Ramos (cell line): ENCODE measurements around the gene OPCML.

ENCODE experiments used
- in situ Hi-C: fragments of 300-500 bp; cut with MboI; formaldehyde crosslinking; loops from one replicate; pipeline ENCODE4 v1.14.3; 2022; ENCODE audit warnings: low sequenced_read_pairs; ENCODE audit not compliant: unreplicated experiment

Gene OPCML

DNA sequence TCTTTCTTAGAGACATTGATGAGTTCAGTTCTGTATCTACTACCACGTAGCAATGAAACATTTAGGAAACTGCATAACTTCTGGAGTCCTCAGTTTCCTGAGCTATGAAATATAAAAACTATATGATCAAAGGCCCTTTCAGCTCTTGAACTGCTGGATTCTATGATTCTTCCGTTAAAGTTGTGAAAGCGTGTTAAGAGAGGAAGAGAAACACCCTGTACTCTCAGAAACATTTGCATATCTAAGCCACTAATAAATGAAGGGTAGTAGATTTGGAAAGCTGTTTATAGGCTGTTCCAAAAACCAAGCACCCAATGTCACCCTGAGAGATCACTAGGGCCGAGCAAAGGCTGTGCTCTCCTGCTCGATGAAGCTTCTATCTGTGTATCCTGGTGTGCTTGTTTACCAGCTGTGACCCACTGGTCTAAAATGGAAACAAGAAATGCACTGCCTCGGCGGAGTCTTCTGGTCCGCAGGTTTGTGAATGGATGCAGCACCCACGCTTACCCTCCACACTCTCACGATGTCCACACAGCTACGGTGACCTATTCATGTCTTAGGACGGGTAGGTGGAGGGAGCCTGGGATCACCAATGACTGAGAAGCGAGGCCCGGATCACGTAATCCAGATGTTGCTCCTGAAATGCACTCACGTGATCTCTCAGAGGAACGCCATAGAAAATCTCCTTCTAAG lies 325.8 kb downstream of the OPCML start:
- in situ Hi-C loops = no loop called here

DNA sequence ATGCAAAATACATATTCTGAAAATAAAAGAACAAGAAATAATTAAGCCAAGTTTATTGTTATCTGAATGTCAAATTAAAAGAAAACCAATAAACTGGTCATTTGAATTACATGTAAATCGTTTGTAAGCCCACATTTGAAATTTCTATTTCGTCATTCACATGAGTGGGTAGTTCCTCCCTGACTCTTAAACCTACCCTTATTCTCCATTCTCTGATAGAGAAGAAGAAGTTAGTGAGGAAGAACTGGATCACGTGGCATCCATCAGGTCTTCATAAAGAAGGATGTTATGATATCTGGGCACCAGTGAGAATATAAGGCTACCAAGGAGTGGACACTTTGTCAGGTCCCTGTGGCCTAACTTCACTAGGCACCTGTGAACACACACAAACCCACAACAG lies 328.1 kb downstream of the OPCML start:
- in situ Hi-C loops = no loop called here

DNA sequence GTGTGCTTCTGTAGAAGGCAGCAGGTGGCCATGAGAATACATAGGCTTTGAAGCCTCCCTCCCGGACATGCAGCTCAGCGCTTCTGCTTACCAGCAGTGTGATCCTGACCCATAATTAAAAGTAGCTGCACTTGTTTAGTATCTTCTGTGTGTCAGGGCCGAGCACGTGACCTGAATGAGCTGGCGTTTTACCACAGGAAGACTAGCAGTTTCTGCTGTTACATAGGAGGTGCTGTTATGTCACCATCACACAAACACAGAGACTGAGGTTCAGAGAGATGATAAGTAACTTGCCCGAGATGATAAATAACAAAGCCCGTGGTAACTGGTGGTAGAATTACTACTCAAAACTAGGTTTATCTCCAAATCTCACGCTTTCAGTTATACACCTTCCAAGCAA lies 329.5 kb downstream of the OPCML start:
- in situ Hi-C loops = no loop called here

DNA sequence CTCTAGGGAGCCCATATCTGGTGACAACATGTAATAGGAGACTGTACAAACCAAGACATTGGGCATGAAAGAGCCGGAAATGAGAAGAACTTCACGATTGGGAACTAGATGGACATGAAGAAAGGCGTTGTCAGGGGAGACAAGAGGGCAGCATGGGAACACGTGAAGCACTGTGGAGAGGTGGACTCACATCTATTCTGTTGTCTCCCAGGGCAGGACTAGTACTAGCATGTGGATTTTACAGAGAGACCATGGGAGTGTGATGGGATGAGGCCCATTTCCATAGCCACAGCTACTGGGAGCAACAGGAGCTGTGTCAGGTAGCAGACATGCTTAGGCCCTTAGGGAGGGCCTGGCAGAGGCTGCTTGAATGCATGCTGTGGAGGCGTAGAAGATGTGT lies 333.9 kb downstream of the OPCML start:
- in situ Hi-C loops = no loop called here

DNA sequence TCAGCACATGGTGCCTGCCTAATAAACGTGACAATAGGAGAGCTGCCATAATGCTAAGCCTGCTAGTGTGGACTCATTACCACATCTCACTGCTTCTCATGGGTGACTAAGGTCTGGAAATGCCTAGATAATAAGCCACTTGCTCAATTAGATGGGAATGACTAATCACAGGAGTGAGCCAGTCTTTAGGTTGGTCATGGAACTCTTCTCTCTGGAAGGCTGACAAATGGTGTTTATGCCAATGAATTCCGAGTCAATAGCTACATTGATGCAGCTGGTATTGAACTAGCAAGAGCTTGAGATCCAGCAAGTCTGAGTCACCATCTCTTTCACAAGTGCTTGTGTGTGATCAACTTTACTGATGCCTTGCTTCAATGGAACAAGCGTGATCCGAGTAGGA lies 334.9 kb downstream of the OPCML start:
- in situ Hi-C loops = no loop called here

DNA sequence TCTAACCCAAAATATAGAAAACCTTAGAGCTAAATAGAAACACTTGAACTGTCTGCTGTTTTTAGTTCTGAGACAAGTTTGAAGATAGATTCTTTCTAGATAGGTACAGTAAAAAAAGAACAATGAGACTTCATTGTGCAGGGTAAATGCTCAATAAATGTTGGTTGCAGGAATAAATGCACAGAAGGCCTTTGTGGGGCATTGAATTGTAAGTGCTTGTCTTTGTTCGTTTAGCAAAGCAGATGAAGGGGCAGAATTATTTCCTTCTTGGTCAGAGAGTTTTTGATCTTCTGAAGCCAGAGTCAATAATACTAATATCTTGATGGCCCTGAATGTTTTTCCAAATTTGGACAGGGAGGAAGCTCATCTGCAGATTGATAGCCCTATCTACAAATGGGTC lies 340.4 kb downstream of the OPCML start:
- in situ Hi-C loops = no loop called here

DNA sequence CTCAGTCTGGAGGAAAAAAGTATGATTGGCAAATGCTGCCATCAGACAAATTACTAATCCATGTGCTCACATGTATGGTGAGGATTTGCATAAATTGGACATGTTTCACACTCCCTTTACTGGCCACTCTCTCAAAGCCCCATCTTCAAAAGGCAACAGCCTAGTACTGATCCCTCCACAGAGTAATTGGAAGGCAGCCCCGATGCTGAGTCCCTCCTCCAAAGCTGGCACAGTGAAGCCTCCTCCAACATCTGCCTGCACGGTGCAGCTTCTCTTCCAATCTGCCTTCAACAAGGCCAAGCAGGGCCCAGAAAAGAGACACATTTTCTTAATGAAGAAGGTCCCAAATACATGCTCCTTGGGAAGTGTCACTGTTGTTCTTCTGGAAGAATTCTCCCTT lies 350.6 kb downstream of the OPCML start:
- in situ Hi-C loops = no loop called here

DNA sequence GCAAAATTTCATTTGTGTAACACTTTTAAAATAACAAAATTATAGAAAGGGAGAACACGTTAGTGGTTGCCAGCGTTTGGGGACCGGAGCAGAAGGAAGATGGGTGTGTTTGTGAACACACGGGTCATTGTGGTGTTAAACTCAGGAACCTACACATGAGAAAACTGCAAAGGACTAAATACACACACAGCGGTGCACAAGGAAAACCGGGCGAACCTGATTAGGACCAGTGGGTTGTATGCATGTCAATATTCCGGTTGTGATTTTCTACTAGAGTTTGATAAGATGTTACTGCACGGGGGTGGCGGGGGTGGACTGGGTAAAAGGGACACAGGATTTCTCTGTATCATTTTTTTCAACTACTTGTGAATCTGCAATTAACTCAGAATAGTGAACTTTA lies 351.2 kb downstream of the OPCML start:
- in situ Hi-C loops = no loop called here

DNA sequence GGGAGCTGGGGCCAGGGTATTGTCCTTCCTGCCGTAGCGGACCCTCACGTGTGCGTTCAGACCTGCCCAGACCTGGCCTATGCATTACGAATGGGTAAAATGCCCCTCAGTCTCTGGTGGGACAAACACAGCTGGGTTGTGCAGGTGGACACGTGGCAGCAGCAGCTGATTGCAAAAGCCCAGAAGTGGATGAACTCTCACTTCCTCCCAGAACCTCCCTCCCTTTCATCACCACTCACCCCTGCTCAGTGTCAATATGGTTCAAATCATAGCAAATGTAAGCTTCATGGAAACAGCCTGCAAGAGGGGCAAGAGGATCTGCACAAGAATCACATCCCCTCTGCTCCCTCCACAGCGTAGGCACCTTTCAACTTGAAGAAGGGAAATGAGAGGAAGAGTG lies 352.1 kb downstream of the OPCML start:
- in situ Hi-C loops = no loop called here

DNA sequence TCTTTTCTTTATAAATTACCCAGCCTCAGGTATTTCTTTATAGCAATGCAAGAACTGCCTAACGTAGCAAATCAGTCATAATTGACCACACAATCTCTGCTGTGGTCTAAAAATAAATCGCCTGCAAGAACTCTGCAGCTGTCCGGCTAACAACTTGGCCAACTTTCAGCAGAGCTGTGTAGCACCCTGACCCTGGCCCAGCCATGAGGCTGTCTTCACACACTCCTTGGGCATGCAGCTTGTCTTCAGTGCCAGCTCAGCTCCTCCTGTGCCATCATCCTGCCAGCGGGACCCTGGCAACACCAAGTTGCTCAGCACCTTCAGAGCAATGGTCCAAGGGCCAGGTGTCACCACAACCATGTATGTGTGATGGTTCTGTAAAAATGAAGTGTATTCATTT lies 355.6 kb downstream of the OPCML start:
- in situ Hi-C loops = no loop called here

DNA sequence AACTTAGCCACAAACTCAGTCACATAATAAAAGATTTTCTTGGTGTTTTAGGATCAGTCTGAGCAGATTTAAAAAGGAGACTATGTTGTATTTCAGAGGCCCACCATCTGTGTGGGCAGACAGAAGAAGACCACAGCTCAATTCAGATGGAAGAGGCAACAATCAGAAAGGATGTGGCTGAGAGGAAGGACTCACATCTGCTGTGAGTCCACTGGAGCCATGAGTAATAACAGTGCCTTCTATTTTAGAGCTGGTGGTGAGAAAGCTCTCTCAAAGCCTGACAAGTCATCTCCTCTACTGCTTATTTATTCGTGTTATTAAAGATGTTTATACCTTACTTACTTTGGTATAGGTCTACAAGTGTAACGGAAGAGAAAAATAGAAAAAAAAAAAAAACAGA lies 357.2 kb downstream of the OPCML start:
- in situ Hi-C loops = no loop called here

DNA sequence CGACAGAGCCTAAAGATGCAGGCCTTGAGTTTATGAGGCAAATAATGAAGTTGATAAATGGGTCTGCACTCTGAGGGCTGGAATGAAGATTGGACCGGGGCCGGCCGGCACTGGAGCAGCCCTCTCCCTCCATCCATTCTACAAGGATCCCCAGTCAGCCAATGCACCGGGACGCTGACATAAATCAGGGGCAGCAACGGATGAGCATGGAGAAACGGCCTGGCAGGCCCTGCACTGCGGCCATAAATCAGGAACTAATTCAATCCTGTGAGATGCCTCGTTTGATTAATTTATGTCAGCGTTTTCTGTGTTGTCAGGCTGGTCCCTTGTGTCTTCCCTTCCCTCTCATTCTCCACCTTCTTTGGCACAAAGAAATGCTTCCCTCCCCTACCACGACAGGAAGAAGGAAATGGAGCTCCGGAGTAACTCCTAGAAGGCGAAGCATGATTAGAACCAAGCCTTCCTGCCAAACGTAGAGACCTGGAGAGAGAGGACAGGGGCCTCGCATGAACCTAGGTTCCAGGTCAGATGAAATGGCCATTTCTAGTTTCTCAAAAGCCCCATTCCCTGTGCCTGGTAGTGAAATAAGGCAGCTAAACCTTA lies 358.4 kb downstream of the OPCML start:
- in situ Hi-C loops = no loop called here

DNA sequence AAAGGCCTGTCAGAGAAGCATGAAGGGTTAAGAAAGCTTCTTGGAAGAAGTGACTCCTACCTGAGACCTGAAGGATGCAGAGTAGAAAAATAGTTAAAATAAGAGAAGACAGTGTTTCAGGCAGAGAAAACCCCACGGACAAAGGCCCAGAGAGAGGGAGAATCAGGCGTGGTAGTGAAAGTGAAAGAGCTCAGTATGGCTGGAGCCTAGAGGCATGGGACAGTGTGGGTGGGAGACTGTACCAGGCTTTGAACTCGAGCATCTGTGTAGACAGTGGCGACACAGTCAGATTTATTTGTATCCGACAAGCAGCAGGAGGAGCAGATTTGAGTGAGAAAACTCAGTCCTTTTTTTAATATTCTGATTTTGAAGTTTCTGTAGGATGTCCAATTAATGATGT lies 360.0 kb downstream of the OPCML start:
- in situ Hi-C loops = no loop called here

DNA sequence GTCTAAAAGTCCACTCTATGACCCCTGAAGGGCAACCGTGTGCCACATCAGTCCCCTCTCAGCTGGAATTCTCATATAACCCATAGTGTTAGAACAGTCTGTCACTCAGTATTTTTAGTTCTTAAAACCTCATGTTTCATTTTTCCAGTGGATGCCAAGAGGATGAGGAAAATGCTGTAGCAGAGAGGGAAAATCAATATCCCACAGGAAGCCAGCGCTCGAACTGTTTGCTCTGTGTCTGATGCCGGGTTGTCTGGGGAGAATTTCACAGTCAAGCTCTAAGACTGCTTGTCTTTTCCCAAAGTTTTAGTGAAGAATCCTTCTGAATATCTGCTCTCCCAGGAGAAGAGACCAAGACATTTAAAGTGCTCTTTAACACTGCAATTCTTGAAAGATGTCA lies 360.9 kb downstream of the OPCML start:
- in situ Hi-C loops = no loop called here

DNA sequence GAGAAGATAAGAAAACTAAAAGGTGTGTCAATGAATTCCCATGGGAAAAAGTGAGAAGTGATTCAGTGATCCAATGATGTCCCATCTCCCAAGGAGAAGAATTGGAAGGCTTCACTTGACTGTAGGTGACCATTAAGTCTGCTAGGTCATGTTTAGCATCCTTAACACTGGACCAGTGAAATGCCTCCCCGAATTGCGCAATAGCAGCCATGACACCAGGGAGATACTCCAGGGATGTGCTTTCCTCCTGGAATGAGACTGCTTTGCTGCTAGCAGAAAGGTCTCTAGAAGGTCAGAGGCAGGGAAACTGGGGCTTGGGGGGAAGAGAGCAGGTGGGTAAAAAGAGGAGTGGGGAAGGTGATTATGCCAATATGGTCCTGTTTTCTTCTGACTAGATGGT lies 364.3 kb downstream of the OPCML start:
- in situ Hi-C loops = no loop called here

DNA sequence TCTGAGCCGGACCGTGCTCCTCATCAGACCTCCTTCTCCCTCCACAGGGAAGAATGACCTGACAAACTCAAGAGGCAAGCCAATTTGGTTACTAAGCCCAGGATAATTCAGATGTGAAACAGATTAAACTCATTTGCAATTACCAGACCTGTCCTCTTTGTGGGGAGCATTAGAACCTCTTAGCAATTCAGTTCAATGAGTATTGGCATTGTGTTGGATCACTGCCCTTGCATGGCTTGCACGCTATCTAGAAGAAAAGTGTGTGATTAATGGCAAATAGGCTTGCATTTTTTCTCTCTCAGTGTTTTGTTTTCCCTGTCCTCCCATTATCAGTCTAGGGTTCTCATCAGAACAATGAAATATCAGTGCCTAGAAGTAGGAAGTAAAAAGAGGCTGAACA lies 365.6 kb downstream of the OPCML start:
- in situ Hi-C loops = no loop called here

DNA sequence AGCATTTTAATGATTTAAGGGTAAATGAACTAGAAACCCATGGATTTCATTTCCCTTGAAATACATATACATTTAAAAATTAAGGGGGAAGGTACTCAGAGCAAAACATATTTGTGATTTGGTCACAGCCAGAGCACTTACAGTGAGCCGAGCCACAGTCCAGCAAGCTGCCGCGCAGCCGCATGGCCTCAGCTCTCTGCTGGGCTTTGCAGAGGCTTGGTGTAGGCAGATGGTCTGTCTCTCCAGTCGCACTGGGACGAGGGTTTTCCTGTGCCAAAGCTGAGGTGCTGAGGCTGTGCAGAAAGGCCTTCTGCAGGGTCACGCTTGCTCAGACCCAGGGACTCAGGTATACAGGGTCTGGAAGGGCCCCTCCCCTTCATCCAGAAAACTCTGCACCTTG lies 367.3 kb downstream of the OPCML start:
- in situ Hi-C loops = no loop called here

DNA sequence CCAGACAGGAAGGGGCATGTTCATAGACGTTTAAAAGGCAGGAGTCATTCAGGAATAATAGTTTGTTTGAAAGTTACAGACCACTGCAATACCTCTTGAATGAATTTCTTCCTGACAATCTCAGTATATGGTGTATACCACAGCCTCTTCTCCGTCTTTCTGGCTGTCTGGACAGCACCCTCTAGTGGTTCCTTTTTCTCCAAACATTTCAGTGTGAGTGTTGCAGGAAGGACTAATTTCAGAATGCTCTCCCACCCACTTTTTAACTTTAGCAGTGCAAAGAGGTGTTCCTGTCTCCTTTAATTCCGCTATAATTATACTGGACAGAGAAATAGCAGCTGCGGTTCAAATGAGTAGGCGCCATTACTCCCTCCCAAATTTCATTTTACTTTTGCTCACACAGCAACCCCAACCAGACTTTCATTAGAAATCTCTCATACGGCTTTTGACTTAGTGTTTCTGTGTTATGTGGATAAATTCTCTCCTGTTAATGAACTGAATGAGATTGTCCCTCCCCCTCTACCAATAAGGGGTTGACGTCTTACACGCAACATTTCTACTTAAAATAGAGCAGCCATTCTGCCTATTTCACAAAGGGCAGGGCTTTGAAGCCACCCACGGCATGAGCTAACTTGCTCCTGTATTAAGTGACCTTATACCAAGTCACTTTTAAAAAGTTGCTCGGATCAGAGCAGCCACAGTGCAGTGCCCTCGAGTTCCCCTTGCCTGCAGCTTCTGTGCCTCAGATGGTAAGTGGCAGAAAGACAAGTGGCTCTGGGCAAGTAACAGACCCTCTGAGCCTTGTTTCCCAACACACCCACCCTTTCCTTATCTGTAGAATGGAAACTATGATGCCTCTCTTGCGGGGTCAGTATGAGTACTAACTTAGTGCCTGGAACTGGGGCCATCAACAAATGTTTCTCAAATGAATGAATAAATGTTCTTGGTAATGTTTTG lies 368.6 kb downstream of the OPCML start:
- in situ Hi-C loops = no loop called here

DNA sequence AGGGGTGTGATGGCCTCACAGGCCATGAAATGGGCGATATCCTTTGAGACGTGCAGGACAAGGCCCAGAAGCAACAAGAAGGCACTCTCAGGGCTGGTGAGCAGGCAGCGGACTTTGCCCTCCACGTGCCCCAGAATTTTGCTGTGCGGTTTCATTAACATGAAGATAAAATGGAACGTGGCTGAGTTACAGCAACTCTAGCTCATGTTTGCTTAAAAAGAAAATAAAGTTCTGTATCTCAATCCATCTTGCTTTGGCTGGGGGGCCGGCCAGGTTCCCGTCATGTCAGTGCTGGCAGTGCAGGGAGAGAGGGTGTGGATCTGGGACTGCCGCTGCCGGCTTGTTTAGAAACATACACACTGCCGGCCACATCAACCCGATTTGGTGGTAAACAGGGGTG lies 370.1 kb downstream of the OPCML start:
- in situ Hi-C loops = no loop called here

DNA sequence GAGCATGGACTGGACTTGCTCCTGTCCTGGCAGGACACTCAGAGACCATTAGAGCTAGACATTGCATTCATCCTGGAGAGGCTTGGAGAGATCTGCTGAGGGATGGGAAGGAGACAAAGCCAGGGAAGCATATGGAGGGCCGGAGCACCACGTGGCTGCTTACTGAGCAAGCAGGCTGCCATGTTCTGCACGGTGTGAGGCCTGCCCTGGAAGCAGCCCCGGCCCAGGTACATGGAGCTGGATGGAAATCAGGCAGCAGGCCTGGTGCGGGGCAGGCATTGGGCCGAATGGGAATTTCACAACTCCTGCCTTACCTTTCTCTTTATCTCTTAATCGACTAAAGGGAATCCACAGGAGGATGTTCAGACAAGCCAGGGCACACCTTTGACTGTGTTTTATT lies 371.5 kb downstream of the OPCML start:
- in situ Hi-C loops = no loop called here

DNA sequence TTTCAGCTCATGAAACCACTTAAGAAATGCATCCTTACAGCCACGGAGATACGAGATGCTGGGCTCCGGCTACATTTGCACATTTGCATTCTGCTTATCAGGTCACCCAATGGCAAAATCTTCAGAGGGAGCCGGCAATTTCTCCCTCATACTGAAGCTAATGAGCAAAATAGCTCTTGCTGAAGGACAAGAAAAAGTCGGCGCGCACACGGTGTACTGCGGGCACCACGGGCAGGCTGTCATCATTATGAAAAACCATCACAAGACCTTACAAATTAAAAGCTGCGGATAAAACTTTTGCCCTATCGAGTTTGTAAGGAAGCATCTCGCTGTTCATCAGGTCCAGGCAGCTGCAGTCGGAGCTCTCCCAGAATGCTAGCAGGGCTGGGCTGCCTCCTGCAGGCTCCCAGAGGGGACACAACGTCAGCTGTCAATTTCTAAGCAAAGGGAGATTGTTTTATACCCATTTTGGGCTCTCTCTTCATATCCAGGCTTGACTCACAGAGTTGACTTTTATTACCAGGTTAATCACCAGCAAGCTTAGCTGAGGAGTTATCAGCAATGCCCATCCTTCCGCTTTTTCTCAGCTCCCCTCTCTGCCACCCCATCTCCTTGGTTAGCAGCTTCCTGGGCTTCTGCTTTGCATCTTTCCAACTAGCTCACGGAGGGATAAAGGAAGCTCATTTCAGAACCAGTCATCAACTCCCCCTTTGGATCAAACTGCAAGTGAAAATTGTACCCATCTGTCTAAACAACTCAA lies 375.1 kb downstream of the OPCML start:
- in situ Hi-C loops = no loop called here
